Mucosa of descending colon (tissue), 3 donors: ENCODE results near the gene APRT. TPM values are rescaled to one million over a fixed set of nuclear protein-coding genes. Genes with fewer than 3 reads are reported as not detected.

Source experiments
- ATAC-seq: fragments of 200-7000 bp; cut with Tn5 transposase; one replicate; pipeline ENCODE4 v1.9.1; 2020; ENCODE audit warnings: mild to moderate bottlenecking, moderate library complexity
- DNase-seq, 3 donors: peaks; one replicate each; pipeline ENCODE4 v3.0.0-alpha.2; 2020
- H3K36me3 ChIP-seq: fragments of 200-600 bp; one replicate; pipeline ENCODE4 v1.8.0; 2021; ENCODE audit warnings: low read depth, mild to moderate bottlenecking
- H3K4me1 ChIP-seq: fragments of 200-600 bp; one replicate; pipeline ENCODE4 v1.8.0; 2021; ENCODE audit warnings: low read depth, mild to moderate bottlenecking
- H3K4me3 ChIP-seq: fragments of 200-600 bp; one replicate; pipeline ENCODE4 v1.8.0; 2021; ENCODE audit warnings: mild to moderate bottlenecking
- H3K9me3 ChIP-seq: fragments of 200-600 bp; one replicate; pipeline ENCODE4 v1.8.0; 2021; ENCODE audit warnings: mild to moderate bottlenecking
- CTCF ChIP-seq: fragments of 200-600 bp; IDR thresholded peaks from one replicate; pipeline ENCODE4 v1.8.0; 2022; ENCODE audit warnings: antibody characterized with exemption, mild to moderate bottlenecking
- intact Hi-C, 2 donors: fragments of 100-400 bp; cut with DNase I in 1 of 2; cut with micrococcal nuclease in 1 of 2; formaldehyde crosslinking; loops; one replicate each; pipeline versions ENCODE4 v1.11.0 to v1.11.1; 2022; cut with DNase I, micrococcal nuclease
- total RNA-seq, 3 donors: library from RNA; stranded (reverse); fragmentation: NEBNext Ultra II Directional in 2 of 3; extraction: Animal tissue kit (Norgen Biotek cat#: 25700) in 2 of 3; gene quantifications; one replicate each; pipeline versions ENCODE4 v1.2.1 to v1.2.4, GENCODE V29; 2021 to 2023
- donor health status: DM: no; HTN: no; CAD: no; lungs with moderate emphysema.
- donor health status: DM: no; HTN: no; CAD: no.
- donor health status: DM: no; HTN: yes; CAD: no.

The APRT gene
- total RNA-seq, 3 donors from 2014 or later = 76.5 to 185 (median 113) TPM

GRCh38 chr16:88807626-88808453, 3.9 kb downstream of the APRT start:
- TF ChIP-seq CTCF = no peak
- no peak for DNase-seq
- no peak for ATAC-seq
- Histone ChIP-seq H3K9me3 (no peaks in the 10 kb centered on the region), H3K4me1 (peaks cover 31% of the 10 kb centered on the region), H3K4me3 (no peak overlapping the region), H3K36me3 (no peaks in the 10 kb centered on the region)
- intact Hi-C loops = no loop called here

- H3K4me3 ChIP-seq = no peak overlapping the region
- no peaks in the 10 kb centered on the region for H3K36me3 ChIP-seq
- ATAC-seq = no peak
- no peak for TF ChIP-seq CTCF
- peaks cover 30% of the 10 kb centered on the region for H3K4me1 ChIP-seq
- intact Hi-C loops = no loop called here
- H3K9me3 ChIP-seq = no peaks in the 10 kb centered on the region
- no peak for DNase-seq
Observed at GRCh38 chr16:88807142-88807625, 4.5 kb downstream of the APRT start.

- TF ChIP-seq CTCF = no peak
- peaks cover 31% of the 10 kb centered on the region for H3K4me1 ChIP-seq
- no peaks in the 10 kb centered on the region for H3K36me3 ChIP-seq
- no peaks in the 10 kb centered on the region for H3K9me3 ChIP-seq
- intact Hi-C loops = no loop called here
- no peak overlapping the region for H3K4me3 ChIP-seq
- DNase-seq (peak in 1 of 3 donors; percentile 62), ATAC-seq (no peak)
Observed at GRCh38 chr16:88806491-88807111, 5.1 kb downstream of the APRT start.

- ATAC-seq = no peak
- peaks cover 28% of the 10 kb centered on the region for H3K4me1 ChIP-seq
- intact Hi-C loops = no loop called here
- no peaks in the 10 kb centered on the region for H3K9me3 ChIP-seq
- no peak for TF ChIP-seq CTCF
- H3K4me3 ChIP-seq = no peak overlapping the region
- H3K36me3 ChIP-seq = no peaks in the 10 kb centered on the region
- no peak for DNase-seq
Observed at GRCh38 chr16:88805887-88806393, 5.8 kb downstream of the APRT start.

GRCh38 chr16:88805340-88805715, 6.4 kb downstream of the APRT start:
- DNase-seq (peak in 2 of 3 donors; percentile 46 to 63), ATAC-seq (no peak)
- intact Hi-C loops = no loop called here
- Histone ChIP-seq H3K4me1 (peaks cover 22% of the 10 kb centered on the region), H3K36me3 (no peaks in the 10 kb centered on the region), H3K9me3 (no peaks in the 10 kb centered on the region), H3K4me3 (no peak overlapping the region)
- no peak for TF ChIP-seq CTCF
